ENCODE results near the gene FXYD5. TPM values are rescaled to one million over a fixed set of nuclear protein-coding genes. Genes with fewer than 3 reads are reported as not detected.

Gene FXYD5
- total and polyA plus RNA-seq, 9 of the 15 experiments (the other 6 are each of a cell fraction or from before 2014, with no cell fraction given): 104 to 537 (median 174) TPM

GRCh38 chr19:35140962-35141836 is 13.3 kb upstream of the FXYD5 start (continued):
- no peak for TF ChIP-seq UBTF (IDR thresholded peaks at IDR 0.05; ENCODE audit: borderline replicate concordance in 1 of 2, low read depth in 2 of 2, low read length in 2 of 2)
- no peak for TF ChIP-seq ZNF407 (IDR thresholded peaks at IDR 0.05; ENCODE audit: low read depth)
- no peak for TF ChIP-seq THAP7 (CRISPR knock-in tag; IDR thresholded peaks at IDR 0.05)
- TF ChIP-seq RAD21 (CRISPR knock-in tag; conservative IDR thresholded peaks at IDR 0.05 in 1 of 2, IDR thresholded peaks at IDR 0.05 in 1 of 2): peak; percentile 34 to 52
- no peak for TF ChIP-seq ZFP30 (CRISPR knock-in tag; IDR thresholded peaks at IDR 0.05; ENCODE audit: borderline replicate concordance)
- TF ChIP-seq MCM5 (IDR thresholded peaks at IDR 0.05; ENCODE audit: low read depth): no peak
